OCI-LY7 (cell line): ENCODE measurements around the gene SMYD3. TPM values are rescaled to one million over a fixed set of nuclear protein-coding genes. Genes with fewer than 3 reads are reported as not detected.

Experiments used
- BruUV-seq: library from RNA; stranded (reverse); fragments of 400-500 nt; replicated peaks from 2 replicates; lab custom pipeline; 2021; lab: Mats Ljungman, UMichigan
- CTCF ChIA-PET: fragments of 300-600 bp; sonication (Branson Sonifier 250); formaldehyde crosslinking; loops from one replicate; lab custom pipeline; 2022; ENCODE audit warnings: antibody characterized with exemption; ENCODE audit not compliant: unreplicated experiment; lab: Charles Lee
- POLR2A ChIA-PET: fragments of 300-600 bp; sonication (Branson Sonifier 250); formaldehyde crosslinking; loops from one replicate; lab custom pipeline; 2022; ENCODE audit warnings: antibody characterized with exemption; lab: Charles Lee
- DNase-seq: peaks from one replicate; pipeline ENCODE4 v3.0.0-alpha.2; 2015; ENCODE audit warnings: low spot score
- H2AFZ ChIP-seq: fragments of 200-600 bp; sonication (generic), shearing (Covaris generic); 2 replicates; pipeline ENCODE4 v1.6.1; 2014; ENCODE audit warnings: mild to moderate bottlenecking, antibody characterized with exemption, low read length, moderate library complexity
- H3K27ac ChIP-seq: fragments of 200-600 bp; sonication (generic); 2 replicates; pipeline ENCODE4 v1.5.1; 2014; ENCODE audit warnings: mixed run types, low read depth, mild to moderate bottlenecking, moderate library complexity, low read length, inconsistent platforms; ENCODE audit not compliant: poor library complexity, severe bottlenecking
- H3K36me3 ChIP-seq: fragments of 200-600 bp; sonication (generic); 2 replicates; pipeline ENCODE4 v1.6.1; 2014; ENCODE audit warnings: mild to moderate bottlenecking, antibody characterized with exemption, low read length, moderate library complexity, mixed read lengths; ENCODE audit not compliant: insufficient read depth
- H3K4me1 ChIP-seq: fragments of 200-600 bp; sonication (generic); 2 replicates; pipeline ENCODE4 v1.5.1; 2014; ENCODE audit warnings: mild to moderate bottlenecking, low read length; ENCODE audit not compliant: insufficient read depth, poor library complexity, severe bottlenecking
- H3K4me2 ChIP-seq: fragments of 200-600 bp; sonication (generic); 2 replicates; pipeline ENCODE4 v1.6.1; 2014; ENCODE audit warnings: mild to moderate bottlenecking, low read length
- H3K4me3 ChIP-seq: fragments of 200-600 bp; sonication (generic); 2 replicates; pipeline ENCODE4 v1.5.1; 2014; ENCODE audit warnings: mild to moderate bottlenecking, low read depth, low read length; ENCODE audit not compliant: poor library complexity, severe bottlenecking
- H3K79me2 ChIP-seq: fragments of 200-600 bp; sonication (generic); 2 replicates; pipeline ENCODE4 v1.6.1; 2016; ENCODE audit warnings: low read depth, mild to moderate bottlenecking, low read length, moderate library complexity, mixed read lengths; ENCODE audit not compliant: insufficient read depth
- H3K9me2 ChIP-seq: fragments of 200-600 bp; sonication (generic); 2 replicates; pipeline ENCODE4 v1.6.1; 2016; ENCODE audit warnings: mild to moderate bottlenecking, low read length, mixed read lengths; ENCODE audit not compliant: insufficient read depth
- H3K9me3 ChIP-seq: fragments of 200-600 bp; sonication (generic); 2 replicates; pipeline ENCODE4 v1.6.1; 2014; ENCODE audit warnings: mild to moderate bottlenecking, mixed run types, low read length, mixed read lengths
- H4K20me1 ChIP-seq: fragments of 200-600 bp; sonication (generic); 2 replicates; pipeline ENCODE4 v1.6.1; 2014; ENCODE audit warnings: mild to moderate bottlenecking, antibody characterized with exemption, low read length, moderate library complexity, mixed read lengths; ENCODE audit not compliant: insufficient read depth
- CTCF ChIP-seq: fragments of 200-600 bp; sonication (generic); conservative IDR thresholded peaks from 2 replicates; pipeline ENCODE4 v1.5.1; 2014; ENCODE audit warnings: mild to moderate bottlenecking, antibody characterized with exemption, low read length, moderate library complexity, mixed read lengths
- EZH2phosphoT487 ChIP-seq: fragments of 200-600 bp; sonication (generic); IDR thresholded peaks from 2 replicates; pipeline ENCODE4 v1.6.1; 2018; ENCODE audit warnings: low read depth, borderline replicate concordance, mild to moderate bottlenecking, mixed run types, antibody characterized with exemption, low read length, moderate library complexity, mixed read lengths
- intact Hi-C: fragments of 100-400 bp; cut with micrococcal nuclease; formaldehyde crosslinking; loops from one replicate; pipeline ENCODE4 v1.10.0; 2022; ENCODE audit not compliant: unreplicated experiment
- total RNA-seq, 2 experiments: library from RNA; depleted of rRNA in 1 of 2; stranded (reverse); fragments of >200 nt in 1 of 2; shearing (Covaris generic) in 1 of 2; gene quantifications; 2 replicates each; pipeline ENCODE4 v1.2.3, GENCODE V29; 2014 to 2022

SMYD3 gene
- total RNA-seq, 2 experiments from 2014 or later = 28.9 to 34.5 TPM

GRCh38 chr1:246320286-246320685 lies 186.8 kb downstream of the SMYD3 start:
- H3K27ac ChIP-seq = no peak overlapping the region
- H4K20me1 ChIP-seq = no peaks in the 10 kb centered on the region
- H3K9me3 ChIP-seq = no peaks in the 10 kb centered on the region
- no peaks in the 10 kb centered on the region for H3K9me2 ChIP-seq
- no peak overlapping the region for H3K4me2 ChIP-seq
- BruUV-seq = no TSS peak
- no peaks in the 10 kb centered on the region for H3K36me3 ChIP-seq
- intact Hi-C loops = no loop called here
- H2AFZ ChIP-seq = no peak overlapping the region
- CTCF ChIA-PET = no interaction called here
- POLR2A ChIA-PET = no interaction called here
- TF ChIP-seq EZH2phosphoT487 (no peak), CTCF (no peak)
- no peak for DNase-seq
- no peak overlapping the region for H3K4me3 ChIP-seq
- no peaks in the 10 kb centered on the region for H3K79me2 ChIP-seq
- H3K4me1 ChIP-seq = no peaks in the 10 kb centered on the region

DNA sequence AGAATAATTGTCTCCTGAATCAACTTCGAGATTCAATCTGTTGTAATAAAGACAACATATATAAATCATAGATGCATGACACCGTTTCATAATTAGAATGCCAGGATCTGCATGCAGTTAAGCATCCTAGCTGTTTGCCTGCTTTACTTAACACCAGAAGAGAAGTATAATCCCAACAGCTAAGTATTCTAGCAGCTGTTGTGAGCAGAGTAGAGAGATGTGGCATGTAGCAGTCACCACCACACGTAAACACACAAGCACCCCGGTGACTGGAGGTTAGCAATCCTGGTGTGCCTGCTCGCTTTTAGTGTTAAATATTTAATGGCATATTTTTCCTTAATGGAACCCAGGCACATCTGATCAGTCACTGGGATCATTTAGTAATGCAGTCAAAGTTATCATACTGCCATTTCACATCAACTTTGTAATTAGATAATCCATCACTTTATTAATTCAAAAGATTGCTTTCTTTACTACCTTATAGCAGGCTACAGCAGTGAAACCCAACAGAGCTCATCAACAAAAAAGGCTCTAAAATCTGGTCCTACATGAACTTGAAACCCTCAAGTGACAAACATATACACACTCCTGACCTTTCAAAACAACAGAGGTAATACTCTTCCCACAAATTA lies 187.9 kb downstream of the SMYD3 start:
- H4K20me1 ChIP-seq = no peaks in the 10 kb centered on the region
- intact Hi-C loops = no loop called here
- no peaks in the 10 kb centered on the region for H3K9me2 ChIP-seq
- TF ChIP-seq EZH2phosphoT487 (no peak), CTCF (no peak)
- H3K4me2 ChIP-seq = no peak overlapping the region
- ChIA-PET POLR2A (no interaction called here), CTCF (no interaction called here)
- no peak for DNase-seq
- H3K79me2 ChIP-seq = no peaks in the 10 kb centered on the region
- no peaks in the 10 kb centered on the region for H3K4me1 ChIP-seq
- no peak overlapping the region for H3K27ac ChIP-seq
- no peaks in the 10 kb centered on the region for H3K36me3 ChIP-seq
- BruUV-seq = no TSS peak
- H2AFZ ChIP-seq = no peak overlapping the region
- no peaks in the 10 kb centered on the region for H3K9me3 ChIP-seq
- no peak overlapping the region for H3K4me3 ChIP-seq

- Histone ChIP-seq H3K9me2 (no peaks in the 10 kb centered on the region), H3K4me1 (no peaks in the 10 kb centered on the region), H3K36me3 (no peaks in the 10 kb centered on the region), H3K27ac (no peak overlapping the region), H3K4me2 (no peak overlapping the region), H2AFZ (no peak overlapping the region), H4K20me1 (no peaks in the 10 kb centered on the region), H3K4me3 (no peak overlapping the region), H3K79me2 (no peaks in the 10 kb centered on the region), H3K9me3 (no peaks in the 10 kb centered on the region)
- TF ChIP-seq CTCF (no peak), EZH2phosphoT487 (no peak)
- ChIA-PET CTCF (no interaction called here), POLR2A (no interaction called here)
- no TSS peak for BruUV-seq
- intact Hi-C loops = no loop called here
- no peak for DNase-seq
Measured at GRCh38 chr1:246318622-246319021, 188.5 kb downstream of the SMYD3 start.
